ENCODE measurements around the gene CNPY3. TPM values are rescaled to one million over a fixed set of nuclear protein-coding genes. Genes with fewer than 3 reads are reported as not detected.

Gene CNPY3
- total RNA-seq, 1 experiment from 2014 or later, result 56.1 TPM

DNA sequence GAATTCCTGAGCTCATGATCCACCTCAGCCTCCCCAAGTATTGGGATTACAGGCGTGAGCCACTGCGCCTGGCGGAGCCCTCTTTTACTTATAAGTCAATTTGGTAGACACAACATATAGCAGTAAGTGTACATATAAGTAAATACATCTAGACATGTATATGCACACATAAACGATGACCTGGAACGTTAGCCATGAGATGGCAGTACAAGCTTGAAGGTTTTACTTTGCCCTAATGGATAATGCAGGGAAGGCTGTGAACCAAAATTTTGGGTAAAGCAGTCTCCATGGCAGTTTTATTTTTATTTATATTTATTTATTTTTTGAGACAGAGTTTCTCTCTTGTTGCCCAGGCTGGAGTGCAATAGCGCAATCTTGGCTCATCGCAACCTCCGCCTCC lies 28.8 kb downstream of the CNPY3 start:
- TF ChIP-seq CTCF (IDR thresholded peaks at IDR 0.05; ENCODE audit: insufficient read depth in 1 of 2, low read depth in 1 of 2, low read length in 1 of 2, severe bottlenecking in 1 of 2, unreplicated experiment in 1 of 2), result no peak
- CTCF ChIA-PET, result interaction anchor here (0.6 kb wide), 1 partner anchor 13 kb away, joined by 5 read pairs; no protein-coding TSS in a partner anchor
- no TSS peak for BruUV-seq (replicated peaks)
- POLR2A ChIA-PET, result no interaction called here
- no peaks in the 10 kb centered on the region for H3K4me1 ChIP-seq
- H3K4me3 ChIP-seq (ENCODE audit: low read depth, low read length), result no peak overlapping the region
- Mint-ChIP-seq H3K4me3 (ENCODE audit: unreplicated experiment) (no peak overlapping the region), H3K36me3 (ENCODE audit: insufficient read depth, unreplicated experiment) (peaks cover 10% of the 10 kb centered on the region), H3K4me1 (ENCODE audit: low read depth, unreplicated experiment) (peaks cover 8% of the 10 kb centered on the region), H3K27ac (ENCODE audit: unreplicated experiment) (no peak overlapping the region), H3K27me3 (ENCODE audit: insufficient read depth, unreplicated experiment) (no peaks in the 10 kb centered on the region), H3K9me3 (ENCODE audit: unreplicated experiment) (no peaks in the 10 kb centered on the region)
- no peaks in the 10 kb centered on the region for H3K27me3 ChIP-seq (replicated peaks; ENCODE audit: control insufficient read depth, insufficient read depth, low read length)
- no peak for DNase-seq
- no peaks in the 10 kb centered on the region for H3K36me3 ChIP-seq (ENCODE audit: control insufficient read depth, insufficient read depth, low read length)
- no peaks in the 10 kb centered on the region for H3K9me3 ChIP-seq
- intact Hi-C loops (cut with micrococcal nuclease; ENCODE audit: unreplicated experiment), result no loop called here

DNA sequence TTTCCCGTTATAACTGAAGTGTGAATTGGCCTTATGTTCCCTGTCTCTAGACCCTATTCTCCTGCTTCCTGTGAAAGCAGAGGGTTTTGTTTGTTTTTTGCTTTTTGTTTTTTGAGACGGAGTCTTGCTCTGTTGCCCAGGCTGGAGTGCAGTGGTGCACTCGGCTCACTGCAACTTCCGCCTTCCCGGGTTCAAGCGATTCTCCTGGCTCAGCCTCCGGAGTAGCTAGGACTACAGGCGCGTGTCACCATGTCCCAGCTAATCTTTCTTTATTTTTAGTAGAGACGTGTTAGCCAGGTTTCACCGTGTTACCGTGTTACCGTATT lies 30.6 kb downstream of the CNPY3 start:
- TF ChIP-seq CTCF (IDR thresholded peaks at IDR 0.05; ENCODE audit: insufficient read depth in 1 of 2, low read depth in 1 of 2, low read length in 1 of 2, severe bottlenecking in 1 of 2, unreplicated experiment in 1 of 2), result no peak
- peak overlapping the region; percentile 59 for H3K27ac Mint-ChIP-seq (ENCODE audit: unreplicated experiment)
- BruUV-seq (replicated peaks), result no TSS peak
- H3K4me3 Mint-ChIP-seq (ENCODE audit: unreplicated experiment), result peak overlapping the region; percentile 93
- Histone ChIP-seq H3K27me3 (replicated peaks; ENCODE audit: control insufficient read depth, insufficient read depth, low read length) (no peaks in the 10 kb centered on the region), H3K4me3 (ENCODE audit: low read depth, low read length) (peak overlapping the region; percentile 47), H3K36me3 (ENCODE audit: control insufficient read depth, insufficient read depth, low read length) (no peaks in the 10 kb centered on the region), H3K4me1 (no peaks in the 10 kb centered on the region), H3K9me3 (no peaks in the 10 kb centered on the region)
- peaks cover 10% of the 10 kb centered on the region for H3K36me3 Mint-ChIP-seq (ENCODE audit: insufficient read depth, unreplicated experiment)
- no peak for DNase-seq
- intact Hi-C loops (cut with micrococcal nuclease; ENCODE audit: unreplicated experiment), result loop anchor here (1.0 kb wide), 2 partner anchors 31 to 59 kb away; partner anchors contain the start of gene CNPY3
- H3K27me3 Mint-ChIP-seq (ENCODE audit: insufficient read depth, unreplicated experiment), result no peaks in the 10 kb centered on the region
- peaks cover 8% of the 10 kb centered on the region for H3K4me1 Mint-ChIP-seq (ENCODE audit: low read depth, unreplicated experiment)
- CTCF ChIA-PET, result interaction anchor here (0.5 to 1.0 kb wide), 3 partner anchors 19 to 653 kb away, joined by 3 to 4 read pairs (median 4); partner anchors contain the start of gene PEX6
- no peaks in the 10 kb centered on the region for H3K9me3 Mint-ChIP-seq (ENCODE audit: unreplicated experiment)
- POLR2A ChIA-PET, result interaction anchor here (1.6 kb wide), 1 partner anchor 30 kb away, joined by 11 read pairs; the partner anchor contains the start of gene CNPY3

DNA sequence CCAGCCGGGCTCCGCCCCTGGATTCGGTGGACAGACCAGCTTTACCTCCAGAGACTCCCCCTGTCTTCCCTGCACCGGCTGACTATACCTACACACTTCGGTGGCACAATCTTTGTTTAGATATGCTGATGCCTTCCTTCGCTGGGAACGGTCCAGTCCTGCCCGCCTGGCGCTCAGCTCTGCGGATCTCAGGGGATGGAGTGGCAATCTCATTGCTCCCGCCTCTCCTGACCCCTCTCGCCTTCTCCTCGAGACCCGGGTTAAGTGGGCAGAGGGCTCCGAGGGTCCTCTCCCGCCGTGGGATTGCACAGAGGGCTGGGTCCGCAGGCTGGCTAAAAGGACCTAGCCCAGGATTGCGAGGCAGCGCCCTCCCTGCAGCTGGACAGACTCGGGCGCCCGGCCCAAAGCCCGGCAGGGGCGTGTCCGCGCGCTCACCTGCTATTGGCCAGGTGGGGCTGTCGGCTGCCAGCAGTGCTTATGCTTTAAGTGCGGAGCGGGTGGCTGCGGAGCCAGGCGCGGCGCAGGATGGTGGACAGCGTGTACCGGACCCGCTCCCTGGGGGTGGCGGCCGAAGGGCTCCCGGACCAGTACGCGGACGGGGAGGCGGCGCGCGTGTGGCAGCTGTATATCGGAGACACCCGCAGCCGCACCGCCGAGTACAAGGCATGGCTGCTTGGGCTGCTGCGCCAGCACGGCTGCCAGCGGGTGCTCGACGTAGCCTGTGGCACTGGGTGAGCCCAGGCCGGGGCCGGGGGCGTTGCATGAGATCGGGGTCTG lies 31.2 kb downstream of the CNPY3 start, which contains the start of gene GNMT:
TSS of gene GNMT (plus strand) at position 512 of the 777 bp plus-strand sequence. CDS start at position 526, 14 bp downstream.
- POLR2A ChIA-PET, result interaction anchor here (0.6 to 1.6 kb wide), 2 partner anchors 18 to 31 kb away, joined by 4 to 11 read pairs; partner anchors contain the start of gene CNPY3

More for the DNA sequence above, 31.2 kb downstream of the CNPY3 start, which contains the start of gene GNMT:
- H3K27me3 Mint-ChIP-seq (ENCODE audit: insufficient read depth, unreplicated experiment), result no peaks in the 10 kb centered on the region
- H3K36me3 ChIP-seq (ENCODE audit: control insufficient read depth, insufficient read depth, low read length), result no peaks in the 10 kb centered on the region
- peak within 1 kb of the TSS; percentile 59 for H3K27ac Mint-ChIP-seq (ENCODE audit: unreplicated experiment)
- H3K4me1 Mint-ChIP-seq (ENCODE audit: low read depth, unreplicated experiment), result peaks cover 8% of the 10 kb centered on the region
- no TSS peak for BruUV-seq (replicated peaks)
- no peaks in the 10 kb centered on the region for H3K9me3 Mint-ChIP-seq (ENCODE audit: unreplicated experiment)
- H3K36me3 Mint-ChIP-seq (ENCODE audit: insufficient read depth, unreplicated experiment), result peaks cover 10% of the 10 kb centered on the region
- H3K27me3 ChIP-seq (replicated peaks; ENCODE audit: control insufficient read depth, insufficient read depth, low read length), result no peaks in the 10 kb centered on the region
- peak in 1 of 2 experiments; percentile 11 for TF ChIP-seq CTCF (IDR thresholded peaks at IDR 0.05; ENCODE audit: insufficient read depth in 1 of 2, low read depth in 1 of 2, low read length in 1 of 2, severe bottlenecking in 1 of 2, unreplicated experiment in 1 of 2)
- CTCF ChIA-PET, result interaction anchor here (0.5 to 1.0 kb wide), 3 partner anchors 18 to 653 kb away, joined by 3 to 4 read pairs (median 4); partner anchors contain the start of gene PEX6
- peak; percentile 76 to 84 for DNase-seq
- peak within 1 kb of the TSS; percentile 47 for H3K4me3 ChIP-seq (ENCODE audit: low read depth, low read length)
- H3K4me1 ChIP-seq, result no peaks in the 10 kb centered on the region
- intact Hi-C loops (cut with micrococcal nuclease; ENCODE audit: unreplicated experiment), result loop anchor here (1.0 kb wide), 2 partner anchors 31 to 59 kb away; partner anchors contain the start of gene CNPY3
- peak within 1 kb of the TSS; percentile 93 for H3K4me3 Mint-ChIP-seq (ENCODE audit: unreplicated experiment)
- H3K9me3 ChIP-seq, result no peaks in the 10 kb centered on the region

Data from Caco-2 (cell line).